RPMI7951 (cell line): ENCODE data around the gene CC2D2A. TPM values are rescaled to one million over a fixed set of nuclear protein-coding genes. Genes with fewer than 3 reads are reported as not detected.

ENCODE experiments used
- DNase-seq: peaks from one replicate; pipeline ENCODE4 v3.0.0-alpha.2; 2012; ENCODE audit warnings: low read depth
- total RNA-seq: library from RNA; depleted of rRNA; stranded (reverse); fragments of >200 nt; shearing (Covaris generic); gene quantifications from 2 replicates; pipeline ENCODE4 v1.2.3, GENCODE V29; 2014; rRNA removed

Gene CC2D2A
- total RNA-seq, 1 experiment from 2014 or later: 17.7 TPM

- no peak for DNase-seq
Observed at GRCh38 chr4:15648600-15648999, 178.9 kb downstream of the CC2D2A start.

- DNase-seq: peak; percentile 56
Observed at GRCh38 chr4:15649914-15650545, 180.3 kb downstream of the CC2D2A start.

Other genes starting within 250 kb of the CC2D2A start
- gene C1QTNF7, start 41.8 kb upstream of the CC2D2A start, total RNA-seq: not detected in 2 replicates
- gene FBXL5, start 185.5 kb downstream of the CC2D2A start, total RNA-seq: 88.7 and 89.0 TPM in 2 replicates
- gene FAM200B, start 211.9 kb downstream of the CC2D2A start, total RNA-seq: 57.0 and 58.6 TPM in 2 replicates
- 15.3 and 21.2 TPM in 2 replicates for gene BST1, start 233.2 kb downstream of the CC2D2A start, total RNA-seq